Measurements from ENCODE around the gene ATG2B. TPM values are rescaled to one million over a fixed set of nuclear protein-coding genes. Genes with fewer than 3 reads are reported as not detected.

ATG2B gene
- total and polyA plus RNA-seq, 2 donors (not counting 3 experiments of a cell fraction or from before 2014, with no cell fraction given) = 5.9 to 17.8 TPM

DNA sequence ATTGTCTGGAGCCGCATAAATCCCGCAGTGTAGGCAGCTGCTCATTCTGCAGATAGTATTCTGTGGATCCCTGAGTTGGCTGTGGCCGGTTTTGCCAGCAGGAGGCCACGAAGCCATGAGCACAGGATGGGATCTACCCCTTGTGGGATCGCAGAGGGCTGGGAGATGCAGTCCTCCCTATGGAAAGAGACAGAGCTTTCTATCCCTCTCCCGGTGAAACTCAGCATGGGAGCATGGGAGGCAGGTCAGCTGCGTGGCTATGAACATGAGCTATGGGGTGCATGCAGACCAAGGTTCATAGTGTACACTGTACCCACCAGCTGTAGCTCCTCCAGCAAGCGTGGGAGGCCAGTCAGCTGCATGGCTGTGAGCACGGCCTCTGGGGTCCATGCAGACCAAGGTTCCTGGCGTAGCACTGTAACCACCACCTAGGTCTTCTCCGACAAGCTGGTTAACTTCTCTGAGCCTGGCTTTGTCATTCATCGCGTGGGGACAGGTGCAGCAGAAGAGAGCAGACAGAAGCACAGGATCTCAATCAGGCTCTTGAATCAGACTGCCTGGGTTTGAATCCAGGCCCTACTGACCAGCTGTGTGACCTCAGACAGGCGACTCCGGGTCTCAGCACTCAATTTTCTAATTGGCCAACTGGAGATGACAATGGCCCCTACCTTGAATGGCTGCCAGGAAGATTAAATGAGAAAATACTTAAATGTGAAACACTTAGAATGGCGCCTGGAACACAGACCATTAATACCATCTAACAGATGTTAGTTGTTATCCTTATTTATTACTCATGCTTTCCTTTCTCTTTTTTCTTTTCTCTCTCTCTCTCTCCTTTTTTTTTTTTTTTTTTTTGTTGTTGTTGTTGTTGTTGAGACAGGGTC, 101.1 kb downstream of the ATG2B start:
- no peak overlapping the region for H3K4me3 ChIP-seq (replicated peaks in 1 of 3; ENCODE audit: insufficient read depth in 1 of 3, low read depth in 1 of 3, low read length in 3 of 3)
- BruUV-seq (replicated peaks) = no TSS peak
- H3K9ac ChIP-seq (replicated peaks; ENCODE audit: extremely low read depth, insufficient read depth, low read length) = no peak overlapping the region
- H4K20me1 ChIP-seq (replicated peaks; ENCODE audit: control insufficient read depth, extremely low read depth, insufficient read depth, low read length) = no peaks in the 10 kb centered on the region
- H3K27ac ChIP-seq (ENCODE audit: insufficient read depth, low read depth, low read length) = no peak overlapping the region
- H3K9me3 ChIP-seq (replicated peaks; ENCODE audit: control insufficient read depth, insufficient read depth, low read length) = no peaks in the 10 kb centered on the region
- no peak overlapping the region for H3K4me2 ChIP-seq (ENCODE audit: insufficient read depth, low read length)
- CTCF ChIA-PET = interaction anchor here (0.6 to 2.6 kb wide), 2 partner anchors 13 to 830 kb away, joined by 3 to 18 read pairs; no protein-coding TSS in a partner anchor
- FAIRE-seq (no peak), DNase-seq (ENCODE audit: low read depth, low spot score) (no peak)
- no peaks in the 10 kb centered on the region for H3K36me3 ChIP-seq (ENCODE audit: control insufficient read depth in 2 of 2, extremely low read depth in 1 of 2, insufficient read depth in 2 of 2, low read length in 2 of 2)
- no peaks in the 10 kb centered on the region for H3K4me1 ChIP-seq (ENCODE audit: control insufficient read depth, extremely low read depth, insufficient read depth, low read length)
- H2AFZ ChIP-seq (ENCODE audit: low read depth, low read length) = no peak overlapping the region
- TF ChIP-seq, protein P1, sequence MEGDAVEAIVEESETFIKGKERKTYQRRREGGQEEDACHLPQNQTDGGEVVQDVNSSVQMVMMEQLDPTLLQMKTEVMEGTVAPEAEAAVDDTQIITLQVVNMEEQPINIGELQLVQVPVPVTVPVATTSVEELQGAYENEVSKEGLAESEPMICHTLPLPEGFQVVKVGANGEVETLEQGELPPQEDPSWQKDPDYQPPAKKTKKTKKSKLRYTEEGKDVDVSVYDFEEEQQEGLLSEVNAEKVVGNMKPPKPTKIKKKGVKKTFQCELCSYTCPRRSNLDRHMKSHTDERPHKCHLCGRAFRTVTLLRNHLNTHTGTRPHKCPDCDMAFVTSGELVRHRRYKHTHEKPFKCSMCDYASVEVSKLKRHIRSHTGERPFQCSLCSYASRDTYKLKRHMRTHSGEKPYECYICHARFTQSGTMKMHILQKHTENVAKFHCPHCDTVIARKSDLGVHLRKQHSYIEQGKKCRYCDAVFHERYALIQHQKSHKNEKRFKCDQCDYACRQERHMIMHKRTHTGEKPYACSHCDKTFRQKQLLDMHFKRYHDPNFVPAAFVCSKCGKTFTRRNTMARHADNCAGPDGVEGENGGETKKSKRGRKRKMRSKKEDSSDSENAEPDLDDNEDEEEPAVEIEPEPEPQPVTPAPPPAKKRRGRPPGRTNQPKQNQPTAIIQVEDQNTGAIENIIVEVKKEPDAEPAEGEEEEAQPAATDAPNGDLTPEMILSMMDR (IDR thresholded peaks at IDR 0.05; ENCODE audit: extremely low read depth in 1 of 2, insufficient read depth in 1 of 2, low read depth in 1 of 2, low read length in 2 of 2) = no peak
- no peak for TF ChIP-seq POLR2A (IDR thresholded peaks at IDR 0.05; ENCODE audit: low read depth, low read length)
- no peak for TF ChIP-seq JUN (IDR thresholded peaks at IDR 0.05; ENCODE audit: borderline replicate concordance, insufficient read depth, insufficient read length, low read depth)
- no peak for TF ChIP-seq GATA2 (IDR thresholded peaks at IDR 0.05; ENCODE audit: insufficient read depth, insufficient read length, low read depth, low read length)
- dilution Hi-C loops (cut with MboI; ENCODE audit: extremely low pct_ligation_motif_present, low sequenced_read_pairs) (no loop called here), intact Hi-C loops (cut with micrococcal nuclease) (no loop called here)
- POLR2A ChIA-PET = no interaction called here
- H3K79me2 ChIP-seq (ENCODE audit: control insufficient read depth, insufficient read depth, low read length) = no peaks in the 10 kb centered on the region
- H3K9me1 ChIP-seq (replicated peaks; ENCODE audit: control insufficient read depth, extremely low read depth, insufficient read depth, low read length) = no peaks in the 10 kb centered on the region
- H3K27me3 ChIP-seq (ENCODE audit: control insufficient read depth in 2 of 2, insufficient read depth in 2 of 2, low read length in 2 of 2) = no peaks in the 10 kb centered on the region

DNA sequence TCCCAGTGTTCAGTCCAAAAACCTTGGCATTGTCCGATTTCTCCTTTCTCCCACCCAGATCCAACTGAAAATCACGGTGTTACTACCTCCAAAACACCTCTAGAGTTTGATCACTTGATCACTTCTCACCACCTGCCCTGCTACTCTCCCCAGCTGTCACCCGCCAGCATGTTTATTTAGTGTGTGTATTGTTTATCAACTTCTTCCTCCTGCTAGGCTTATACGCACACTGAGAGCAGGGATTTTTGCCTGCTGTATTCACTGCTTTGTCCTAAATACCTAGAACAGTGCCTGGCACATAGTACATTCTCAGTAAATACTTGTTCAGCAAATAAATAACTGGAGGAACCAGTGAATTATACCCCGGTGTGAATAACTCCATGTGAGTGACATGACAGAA, 102.1 kb downstream of the ATG2B start:
- DNase-seq (ENCODE audit: low read depth, low spot score) (no peak), FAIRE-seq (no peak)
- intact Hi-C loops (cut with micrococcal nuclease) (no loop called here), dilution Hi-C loops (cut with MboI; ENCODE audit: extremely low pct_ligation_motif_present, low sequenced_read_pairs) (no loop called here)
- no peak overlapping the region for H3K27ac ChIP-seq (ENCODE audit: insufficient read depth, low read depth, low read length)
- no peak overlapping the region for H3K4me3 ChIP-seq (replicated peaks in 1 of 3; ENCODE audit: insufficient read depth in 1 of 3, low read depth in 1 of 3, low read length in 3 of 3)
- no peaks in the 10 kb centered on the region for H3K9me3 ChIP-seq (replicated peaks; ENCODE audit: control insufficient read depth, insufficient read depth, low read length)
- no TSS peak for BruUV-seq (replicated peaks)
- H3K36me3 ChIP-seq (ENCODE audit: control insufficient read depth in 2 of 2, extremely low read depth in 1 of 2, insufficient read depth in 2 of 2, low read length in 2 of 2) = no peaks in the 10 kb centered on the region
- H3K9me1 ChIP-seq (replicated peaks; ENCODE audit: control insufficient read depth, extremely low read depth, insufficient read depth, low read length) = no peaks in the 10 kb centered on the region
- H3K4me2 ChIP-seq (ENCODE audit: insufficient read depth, low read length) = no peak overlapping the region
- H3K79me2 ChIP-seq (ENCODE audit: control insufficient read depth, insufficient read depth, low read length) = no peaks in the 10 kb centered on the region
- POLR2A ChIA-PET = no interaction called here
- no peaks in the 10 kb centered on the region for H4K20me1 ChIP-seq (replicated peaks; ENCODE audit: control insufficient read depth, extremely low read depth, insufficient read depth, low read length)
- TF ChIP-seq EZH2 (IDR thresholded peaks at IDR 0.05; ENCODE audit: borderline replicate concordance, low read depth, low read length, severe bottlenecking) = no peak
- no peak for TF ChIP-seq POLR2AphosphoS5 (IDR thresholded peaks at IDR 0.05; ENCODE audit: insufficient read depth, low read depth, low read length)
- TF ChIP-seq JUN (IDR thresholded peaks at IDR 0.05; ENCODE audit: borderline replicate concordance, insufficient read depth, insufficient read length, low read depth) = no peak
- TF ChIP-seq, protein P1 (IDR thresholded peaks at IDR 0.05; ENCODE audit: extremely low read depth in 1 of 2, insufficient read depth in 1 of 2, low read depth in 1 of 2, low read length in 2 of 2) = no peak
- no peak for TF ChIP-seq FOS (IDR thresholded peaks at IDR 0.05; ENCODE audit: borderline replicate concordance, insufficient read depth, low read length)
- TF ChIP-seq MYC (IDR thresholded peaks at IDR 0.05; ENCODE audit: low read depth, low read length) = no peak
- TF ChIP-seq POLR2A (IDR thresholded peaks at IDR 0.05; ENCODE audit: low read depth, low read length) = no peak
- TF ChIP-seq, protein P2, sequence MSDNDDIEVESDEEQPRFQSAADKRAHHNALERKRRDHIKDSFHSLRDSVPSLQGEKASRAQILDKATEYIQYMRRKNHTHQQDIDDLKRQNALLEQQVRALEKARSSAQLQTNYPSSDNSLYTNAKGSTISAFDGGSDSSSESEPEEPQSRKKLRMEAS (IDR thresholded peaks at IDR 0.05; ENCODE audit: insufficient read depth, insufficient read length) = no peak
- H3K9ac ChIP-seq (replicated peaks; ENCODE audit: extremely low read depth, insufficient read depth, low read length) = no peak overlapping the region
- H2AFZ ChIP-seq (ENCODE audit: low read depth, low read length) = no peak overlapping the region
- no peaks in the 10 kb centered on the region for H3K27me3 ChIP-seq (ENCODE audit: control insufficient read depth in 2 of 2, insufficient read depth in 2 of 2, low read length in 2 of 2)
- no peaks in the 10 kb centered on the region for H3K4me1 ChIP-seq (ENCODE audit: control insufficient read depth, extremely low read depth, insufficient read depth, low read length)
- CTCF ChIA-PET = interaction anchor here (2.6 kb wide), 1 partner anchor 14 kb away, joined by 18 read pairs; no protein-coding TSS in a partner anchor

All from endothelial cell of umbilical vein (primary cell).